Epithelial cell of proximal tubule (primary cell): ENCODE results near the gene HIBCH. TPM values are rescaled to one million over a fixed set of nuclear protein-coding genes. Genes with fewer than 3 reads are reported as not detected.
"Not testable (repeated sequence)": the region's sequence is repeated elsewhere in the genome, so short reads cannot be mapped to it uniquely, and the experiment has no call there.

Experiments
- DNase-seq: peaks from one replicate; pipeline ENCODE4 v3.0.0-alpha.2; 2011; ENCODE audit warnings: low read depth
- H3K4me3 ChIP-seq: 2 replicates; pipeline ENCODE4 v1.5.1; 2011; ENCODE audit warnings: low read depth, mild to moderate bottlenecking, low read length
- CTCF ChIP-seq: conservative IDR thresholded peaks from 2 replicates; pipeline ENCODE4 v1.5.1; 2012; ENCODE audit warnings: low read depth, mild to moderate bottlenecking, low read length
- total RNA-seq: library from RNA; depleted of rRNA; stranded (reverse); fragments of >200 nt; gene quantifications from 2 replicates; pipeline ENCODE4 v1.2.3, GENCODE V29; 2015

HIBCH gene
- total RNA-seq, 1 donor from 2014 or later, result 12.2 TPM

- TF ChIP-seq CTCF, result no peak
- H3K4me3 ChIP-seq, result no peak overlapping the region
- DNase-seq, result no peak
These were observed 23.0 kb upstream of the HIBCH start for GRCh38 chr2:190342611-190343010.

GRCh38 chr2:190340369-190340768, 20.7 kb upstream of the HIBCH start:
- TF ChIP-seq CTCF, result no peak
- no peak overlapping the region for H3K4me3 ChIP-seq
- DNase-seq, result no peak

- no peak for TF ChIP-seq CTCF
- no peak overlapping the region for H3K4me3 ChIP-seq
- DNase-seq, result no peak
These were observed 19.8 kb upstream of the HIBCH start for GRCh38 chr2:190339394-190339793.

- TF ChIP-seq CTCF, result no peak
- no peak overlapping the region for H3K4me3 ChIP-seq
- DNase-seq, result no peak
These were observed 18.8 kb upstream of the HIBCH start for GRCh38 chr2:190338453-190338852.

- no peak overlapping the region for H3K4me3 ChIP-seq
- no peak for DNase-seq
- TF ChIP-seq CTCF, result no peak
These were observed 16.8 kb upstream of the HIBCH start for GRCh38 chr2:190336420-190336819.

GRCh38 chr2:190335584-190335983, 16.0 kb upstream of the HIBCH start:
- not testable (repeated sequence) for H3K4me3 ChIP-seq, DNase-seq

GRCh38 chr2:190335225-190335559, 15.6 kb upstream of the HIBCH start:
- no peak for DNase-seq
- TF ChIP-seq CTCF, result no peak
- no peak overlapping the region for H3K4me3 ChIP-seq

- no peak for TF ChIP-seq CTCF
- no peak overlapping the region for H3K4me3 ChIP-seq
- DNase-seq, result no peak
These were observed 15.0 kb upstream of the HIBCH start for GRCh38 chr2:190334479-190335224.
